H9 (cell line): ENCODE data around the gene PDXDC1. TPM values are rescaled to one million over a fixed set of nuclear protein-coding genes. Genes with fewer than 3 reads are reported as not detected.
A peak's percentile ranks its signal among the peaks of the same experiment; 100 is the strongest.
"Not testable (repeated sequence)": the region's sequence is repeated elsewhere in the genome, so short reads cannot be mapped to it uniquely, and the experiment has no call there.

Experiments used
- DNase-seq: peaks from one replicate; pipeline ENCODE4 v3.0.0-alpha.2; 2017
- H2AFZ ChIP-seq: one replicate; pipeline ENCODE4 v1.6.1; 2013; ENCODE audit warnings: mild to moderate bottlenecking, low read length, control low read depth, moderate library complexity
- H2AK5ac ChIP-seq: 2 replicates; pipeline ENCODE4 v1.6.1; 2013; ENCODE audit warnings: low read length, control low read depth, mixed read lengths; ENCODE audit not compliant: insufficient read length
- H2BK120ac ChIP-seq: one replicate; pipeline ENCODE4 v1.6.1; 2013; ENCODE audit warnings: low read depth, mild to moderate bottlenecking, low read length, control low read depth, inconsistent platforms; ENCODE audit not compliant: poor library complexity, severe bottlenecking
- H2BK12ac ChIP-seq: 2 replicates; pipeline ENCODE4 v1.6.1; 2013; ENCODE audit warnings: low read length, control low read depth, mixed read lengths, low read depth; ENCODE audit not compliant: insufficient read length
- H2BK15ac ChIP-seq: 2 replicates; pipeline ENCODE4 v1.6.1; 2013; ENCODE audit warnings: low read depth, low read length, control low read depth
- H2BK20ac ChIP-seq: one replicate; pipeline ENCODE4 v1.6.1; 2013; ENCODE audit warnings: low read depth, mild to moderate bottlenecking, low read length, control low read depth, inconsistent platforms; ENCODE audit not compliant: poor library complexity, severe bottlenecking
- H2BK5ac ChIP-seq: 2 replicates; pipeline ENCODE4 v1.6.1; 2013; ENCODE audit warnings: low read length, control low read depth, mixed read lengths; ENCODE audit not compliant: insufficient read length
- H3K14ac ChIP-seq: 2 replicates; pipeline ENCODE4 v1.6.1; 2013; ENCODE audit warnings: low read length, control low read depth; ENCODE audit not compliant: insufficient read depth
- H3K18ac ChIP-seq: 2 replicates; pipeline ENCODE4 v1.6.1; 2013; ENCODE audit warnings: low read depth, mild to moderate bottlenecking, mixed read lengths, low read length, control low read depth; ENCODE audit not compliant: insufficient read length
- H3K23ac ChIP-seq: 2 replicates; pipeline ENCODE4 v1.6.1; 2013; ENCODE audit warnings: low read length, control low read depth, mixed read lengths, low read depth; ENCODE audit not compliant: insufficient read length
- H3K23me2 ChIP-seq: 2 replicates; pipeline ENCODE4 v1.6.1; 2013; ENCODE audit warnings: low read depth, mild to moderate bottlenecking, mixed read lengths, low read length, control low read depth; ENCODE audit not compliant: insufficient read length, poor library complexity, severe bottlenecking
- H3K27ac ChIP-seq: 2 replicates; pipeline ENCODE4 v1.5.1; 2013; ENCODE audit warnings: low read length, control low read depth, mixed read lengths, low read depth; ENCODE audit not compliant: insufficient read length
- H3K27me3 ChIP-seq: 2 replicates; pipeline ENCODE4 v1.6.1; 2013; ENCODE audit warnings: low read length, control low read depth, inconsistent platforms; ENCODE audit not compliant: insufficient read depth
- H3K4ac ChIP-seq: 2 replicates; pipeline ENCODE4 v1.6.1; 2013; ENCODE audit warnings: low read depth, mild to moderate bottlenecking, control low read depth, inconsistent platforms, low read length, moderate library complexity
- H3K4me1 ChIP-seq: 2 replicates; pipeline ENCODE4 v1.6.1; 2013; ENCODE audit warnings: low read length, control low read depth, inconsistent platforms; ENCODE audit not compliant: insufficient read depth
- H3K4me2 ChIP-seq: 2 replicates; pipeline ENCODE4 v1.6.1; 2013; ENCODE audit warnings: low read length, control low read depth, mixed read lengths; ENCODE audit not compliant: insufficient read length, insufficient read depth
- H3K56ac ChIP-seq: 2 replicates; pipeline ENCODE4 v1.6.1; 2013; ENCODE audit warnings: low read depth, mild to moderate bottlenecking, mixed read lengths, low read length, control low read depth; ENCODE audit not compliant: insufficient read length
- H3K79me1 ChIP-seq: 2 replicates; pipeline ENCODE4 v1.6.1; 2013; ENCODE audit warnings: low read depth, mild to moderate bottlenecking, moderate library complexity, low read length, control low read depth, inconsistent platforms; ENCODE audit not compliant: insufficient read depth, poor library complexity, severe bottlenecking
- H3K79me2 ChIP-seq: 2 replicates; pipeline ENCODE4 v1.6.1; 2013; ENCODE audit warnings: low read length, control low read depth, inconsistent platforms; ENCODE audit not compliant: insufficient read depth
- H3K9ac ChIP-seq: 2 replicates; pipeline ENCODE4 v1.6.1; 2013; ENCODE audit warnings: low read length, control low read depth, mixed read lengths; ENCODE audit not compliant: insufficient read length; ENCODE audit errors: extremely low read depth
- H3K9me3 ChIP-seq: one replicate; pipeline ENCODE4 v1.6.1; 2013; ENCODE audit warnings: low read depth, low read length, inconsistent platforms; ENCODE audit not compliant: control insufficient read depth
- H3T11ph ChIP-seq: one replicate; pipeline ENCODE4 v1.6.1; 2013; ENCODE audit warnings: mild to moderate bottlenecking, low read length, control low read depth, inconsistent platforms
- H4K20me1 ChIP-seq: one replicate; pipeline ENCODE4 v1.6.1; 2013; ENCODE audit not compliant: control insufficient read depth, insufficient read length, insufficient read depth
- H4K5ac ChIP-seq: 2 replicates; pipeline ENCODE4 v1.6.1; 2013; ENCODE audit warnings: low read depth, mild to moderate bottlenecking, mixed read lengths, low read length, control low read depth; ENCODE audit not compliant: insufficient read length
- H4K8ac ChIP-seq: replicated peaks from 2 replicates; pipeline ENCODE4 v1.6.1; 2013; ENCODE audit warnings: low read length, control low read depth, mixed read lengths, low read depth; ENCODE audit not compliant: insufficient read length
- H4K91ac ChIP-seq: 2 replicates; pipeline ENCODE4 v1.6.1; 2013; ENCODE audit warnings: low read depth, mild to moderate bottlenecking, moderate library complexity, mixed read lengths, low read length, control low read depth; ENCODE audit not compliant: insufficient read length
- H3K27ac Mint-ChIP-seq, 3 experiments: 2 replicates in 2 of 3; 3 replicates in 1 of 3; pipeline ENCODE4 v1.8.0; 2020 to 2021; ENCODE audit warnings: mixed read lengths in 3 of 3, mild to moderate bottlenecking in 1 of 3, moderate library complexity in 1 of 3
- H3K27me3 Mint-ChIP-seq: 2 replicates; pipeline ENCODE4 v1.8.0; 2021; ENCODE audit warnings: low read depth, mild to moderate bottlenecking, moderate library complexity, mixed read lengths
- H3K36me3 Mint-ChIP-seq, 3 experiments: 2 replicates in 2 of 3; 3 replicates in 1 of 3; pipeline ENCODE4 v1.8.0; 2020 to 2021; ENCODE audit warnings: low read depth in 3 of 3, mixed read lengths in 3 of 3; ENCODE audit not compliant: insufficient read depth in 1 of 3
- H3K4me1 Mint-ChIP-seq, 2 experiments: 2 replicates each; pipeline ENCODE4 v1.8.0; 2020; ENCODE audit warnings: mixed read lengths in 2 of 2
- H3K4me3 Mint-ChIP-seq, 2 experiments: 2 replicates in 1 of 2; 3 replicates in 1 of 2; pipeline ENCODE4 v1.8.0; 2020 to 2021; ENCODE audit warnings: mild to moderate bottlenecking in 2 of 2, mixed read lengths in 2 of 2, moderate library complexity in 1 of 2
- H3K9me3 Mint-ChIP-seq, 2 experiments: 2 replicates in 1 of 2; 3 replicates in 1 of 2; pipeline ENCODE4 v1.8.0; 2020; ENCODE audit warnings: mild to moderate bottlenecking in 2 of 2, mixed read lengths in 2 of 2, moderate library complexity in 1 of 2
- WGBS: extraction: QIAGEN DNeasy Blood & Tissue Kit; methylation state at CpG from one replicate; pipeline ENCODE4 v1.1.7; 2013; ENCODE audit warnings: missing lambda C conversion rate, low lambda C conversion rate, mixed read lengths; ENCODE audit not compliant: insufficient read length; ENCODE audit errors: extremely low coverage; 5-methylcytosine and 5-hydroxymethylcytosine counted together
- total RNA-seq: library from RNA; stranded (reverse); gene quantifications from 2 replicates; pipeline ENCODE4 v1.2.1, GENCODE V29; 2021

PDXDC1 gene
- total RNA-seq, 1 experiment from 2014 or later = 112 TPM

GRCh38 chr16:15015671-15016070 is 40.8 kb downstream of the PDXDC1 start:
- not testable (repeated sequence) for H4K8ac ChIP-seq, H4K91ac ChIP-seq, H2AK5ac ChIP-seq, H3T11ph ChIP-seq, H4K5ac ChIP-seq, H3K9me3 ChIP-seq, H3K23ac ChIP-seq, H3K79me1 ChIP-seq, H3K4me1 Mint-ChIP-seq, H3K56ac ChIP-seq, H2BK12ac ChIP-seq, H3K27ac Mint-ChIP-seq, H4K20me1 ChIP-seq, H3K79me2 ChIP-seq, H3K27ac ChIP-seq, H3K4ac ChIP-seq, H2BK120ac ChIP-seq, H3K4me2 ChIP-seq, H3K27me3 Mint-ChIP-seq, DNase-seq, H3K18ac ChIP-seq, H3K9me3 Mint-ChIP-seq, H3K4me1 ChIP-seq, H2BK15ac ChIP-seq, H3K27me3 ChIP-seq, H3K9ac ChIP-seq, H2BK20ac ChIP-seq, H3K4me3 Mint-ChIP-seq, H2AFZ ChIP-seq, H2BK5ac ChIP-seq, H3K14ac ChIP-seq, H3K23me2 ChIP-seq
- peaks cover 25 to 68% (median 57%) of the 10 kb centered on the region in 3 experiments for H3K36me3 Mint-ChIP-seq
- WGBS = no CpG with 5 or more reads among the region's 3 CpGs

GRCh38 chr16:15016354-15016753 is 41.5 kb downstream of the PDXDC1 start:
- not testable (repeated sequence) for H3K9ac ChIP-seq, H2AFZ ChIP-seq, H3K4ac ChIP-seq, H3K14ac ChIP-seq, H2AK5ac ChIP-seq, H3K79me1 ChIP-seq, H3K9me3 ChIP-seq, H3K79me2 ChIP-seq, H2BK20ac ChIP-seq, H3K27me3 Mint-ChIP-seq, H4K91ac ChIP-seq, H3K27me3 ChIP-seq, H3K27ac ChIP-seq, H3K56ac ChIP-seq, H3K4me3 Mint-ChIP-seq, H2BK15ac ChIP-seq, H4K5ac ChIP-seq, H3K4me1 ChIP-seq, H3K4me2 ChIP-seq, H3K4me1 Mint-ChIP-seq, H3K23ac ChIP-seq, H3K18ac ChIP-seq, H4K8ac ChIP-seq, H3K9me3 Mint-ChIP-seq, DNase-seq, H2BK12ac ChIP-seq, H2BK5ac ChIP-seq, H3K23me2 ChIP-seq, H4K20me1 ChIP-seq, H2BK120ac ChIP-seq, H3T11ph ChIP-seq
- Mint-ChIP-seq H3K36me3 (peaks cover 24 to 65% (median 50%) of the 10 kb centered on the region in 3 experiments), H3K27ac (peak overlapping the region; percentile 5 to 76 (median 26); a peak in 3 of 7 replicates)
- WGBS = no CpG with 5 or more reads among the region's 4 CpGs
